GM04503 (cell line): ENCODE data around the gene WSCD1.
A peak's percentile ranks its signal among the peaks of the same experiment; 100 is the strongest.

Experiments
- DNase-seq: peaks from one replicate; pipeline ENCODE4 v3.0.0-alpha.2; 2012; ENCODE audit warnings: low read depth

Gene WSCD1

DNA sequence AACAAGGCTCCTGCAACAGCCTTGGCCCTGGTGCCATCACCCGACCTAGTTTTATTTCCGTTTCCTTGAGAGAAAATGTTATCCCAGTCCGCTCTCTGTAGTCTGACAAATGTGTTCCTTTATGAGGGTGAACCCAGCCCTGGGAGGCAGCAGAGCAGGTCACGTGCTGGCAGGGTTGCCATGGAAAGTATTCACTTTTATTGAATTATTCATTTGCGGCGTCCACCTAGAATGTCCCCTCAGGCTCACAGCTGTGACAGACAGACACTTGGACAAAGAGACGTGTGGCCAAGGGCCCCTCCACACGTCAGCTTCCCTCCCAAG, 90.0 kb downstream of the WSCD1 start:
- DNase-seq = no peak

DNA sequence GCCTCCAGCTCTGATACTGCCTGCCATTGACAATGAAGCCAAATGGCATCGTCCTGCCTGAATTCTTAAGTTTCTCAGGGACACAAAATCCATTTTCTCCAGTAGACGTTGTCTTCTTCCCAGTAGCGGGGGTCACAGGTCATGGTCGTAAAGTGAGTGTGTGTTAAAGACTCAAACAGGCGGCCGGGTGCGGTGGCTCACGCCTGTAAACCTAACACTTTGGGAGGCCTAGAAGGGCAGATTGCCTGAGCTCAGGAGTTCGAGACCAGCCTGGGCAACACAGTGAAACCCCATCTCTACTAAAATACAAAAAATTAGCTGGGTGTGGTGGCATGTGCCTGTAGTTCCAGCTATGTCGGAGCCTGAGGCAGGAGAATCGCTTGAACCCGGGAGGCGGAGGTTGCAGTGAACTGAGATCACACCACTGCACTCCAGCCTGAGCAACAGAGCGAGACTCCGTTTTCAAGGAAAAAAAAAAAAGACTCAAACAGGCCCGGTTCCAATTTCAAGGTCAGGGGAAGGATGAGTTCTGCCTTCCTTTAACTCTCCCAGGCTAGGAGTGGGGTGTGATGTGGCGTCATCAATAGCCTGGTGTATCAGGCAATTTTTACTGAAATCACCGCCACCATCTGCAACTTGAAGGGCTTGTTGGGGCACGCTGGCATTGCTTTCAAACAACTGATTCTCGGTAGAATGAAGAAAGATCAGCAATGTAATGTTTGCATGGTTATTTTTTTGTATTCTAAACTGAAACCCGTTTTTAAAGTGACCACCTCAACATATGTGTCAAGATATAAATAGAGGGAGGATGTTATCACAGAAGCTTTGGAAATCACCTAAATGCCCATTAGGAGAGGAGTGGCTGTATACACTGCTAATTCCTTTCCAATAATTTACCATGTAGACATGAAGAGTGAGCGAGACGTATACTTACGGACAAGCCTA, 91.0 kb downstream of the WSCD1 start:
- no peak for DNase-seq

- DNase-seq = no peak
These were observed 92.0 kb downstream of the WSCD1 start for GRCh38 chr17:6162216-6162615.

DNA sequence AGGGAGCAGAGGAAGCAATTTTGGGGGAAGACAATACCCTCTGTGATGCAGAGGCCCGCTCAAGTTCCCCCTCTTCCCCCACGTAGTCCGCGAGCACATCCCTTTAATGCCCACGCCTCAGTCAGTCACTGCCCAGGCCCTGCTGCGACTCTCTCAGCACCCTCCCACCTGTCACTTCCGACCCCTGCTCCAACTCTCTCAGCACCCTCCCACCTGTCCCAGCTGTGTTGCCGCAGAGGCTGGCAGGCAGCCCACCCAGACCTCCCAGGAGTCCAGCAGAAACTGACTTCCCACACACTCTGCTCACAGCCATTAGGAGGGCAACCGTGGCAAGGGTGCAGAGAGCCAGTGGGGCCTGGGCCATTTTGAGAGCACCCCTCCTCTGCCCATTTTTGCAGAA, 92.7 kb downstream of the WSCD1 start:
- DNase-seq = no peak

DNA sequence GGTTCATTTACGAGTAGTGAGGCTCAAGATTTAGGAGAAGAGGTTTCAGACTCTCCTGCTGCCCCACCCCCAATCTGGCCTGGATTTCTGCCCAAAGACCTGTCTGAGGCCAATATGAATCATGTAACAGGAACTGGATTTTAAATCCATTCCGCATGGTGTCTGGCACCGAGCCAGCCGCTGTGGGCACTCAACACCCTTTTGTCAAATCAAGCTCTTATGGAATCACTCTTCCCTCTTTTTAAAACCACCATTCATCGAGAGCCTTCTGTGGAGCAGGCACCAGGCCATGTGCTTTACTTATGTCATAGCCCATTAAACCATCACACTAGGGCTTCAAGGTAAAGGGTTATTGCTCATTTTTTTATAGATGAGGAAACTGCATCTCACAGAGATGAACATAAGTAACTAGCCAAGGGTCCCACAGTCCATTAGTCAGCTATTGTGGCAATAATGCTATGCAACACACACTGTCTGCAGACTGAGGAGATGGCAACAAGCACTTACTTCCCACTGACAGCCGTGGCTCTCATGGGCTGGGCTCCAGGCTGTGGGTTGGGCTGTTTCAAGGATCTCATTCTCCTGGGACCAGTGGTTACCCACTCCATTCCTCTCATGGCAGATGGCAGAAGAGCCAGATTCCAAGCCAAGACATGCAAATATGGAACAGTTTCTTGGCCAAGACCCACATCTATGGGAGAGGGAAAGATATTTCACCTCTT, 93.6 kb downstream of the WSCD1 start:
- peak; percentile 7 for DNase-seq

DNA sequence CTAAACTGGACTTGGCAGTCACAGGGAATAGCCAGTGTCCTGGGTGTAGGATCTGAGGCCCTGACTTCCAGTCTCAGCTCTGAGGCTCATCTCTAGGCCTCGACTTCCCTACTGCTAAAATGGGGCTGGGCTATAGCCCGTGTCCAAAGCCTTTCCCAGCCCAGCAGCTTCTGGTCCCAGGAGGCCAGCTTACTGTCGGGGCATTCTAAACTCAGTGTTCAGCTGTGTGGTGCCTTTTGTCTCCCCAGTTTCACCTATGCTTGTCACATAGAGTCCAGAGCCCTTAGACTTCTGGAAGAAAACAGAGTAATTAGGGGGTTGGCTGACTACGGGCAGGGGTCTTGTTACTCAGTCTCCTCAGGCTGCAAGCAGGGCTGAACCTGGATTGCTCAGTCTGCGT, 94.8 kb downstream of the WSCD1 start:
- DNase-seq = no peak

- DNase-seq = no peak
These were observed 95.6 kb downstream of the WSCD1 start for GRCh38 chr17:6165806-6166205.

DNA sequence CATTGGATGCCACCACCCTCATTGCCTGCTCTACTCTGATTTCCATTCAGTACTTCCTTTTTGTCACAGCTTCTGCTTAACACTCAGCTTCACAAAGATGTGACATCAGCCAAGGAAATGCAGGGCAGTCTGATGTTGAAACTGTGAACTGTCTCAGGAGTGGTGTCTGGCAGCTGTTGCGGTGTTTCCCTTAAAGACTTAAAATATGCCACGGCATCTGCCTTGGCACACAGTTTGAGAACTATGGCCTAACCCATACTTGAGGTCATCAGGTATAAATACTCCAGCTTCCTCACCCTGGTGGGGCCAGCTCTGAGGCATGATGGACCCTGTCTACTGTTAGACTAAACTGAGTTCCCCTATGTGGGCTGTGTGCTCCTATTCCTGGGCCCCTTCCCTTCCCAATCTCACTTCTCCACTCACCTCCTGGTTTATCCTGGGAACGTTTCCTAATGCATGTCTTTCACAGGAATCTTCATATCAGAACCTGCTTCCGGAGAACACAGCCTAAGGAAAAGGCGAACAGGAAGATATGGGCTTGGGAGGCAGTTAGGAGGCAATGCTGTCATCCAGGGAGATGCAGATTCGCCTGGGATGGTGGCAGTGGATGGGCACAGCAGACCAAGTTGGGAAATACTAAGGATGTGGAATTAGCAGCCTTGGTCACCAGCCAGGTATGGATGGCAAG, 96.5 kb downstream of the WSCD1 start:
- no peak for DNase-seq

- DNase-seq = no peak
These were observed 98.1 kb downstream of the WSCD1 start for GRCh38 chr17:6168296-6168695.

GRCh38 chr17:6170349-6170748, 100.2 kb downstream of the WSCD1 start:
- DNase-seq = no peak

GRCh38 chr17:6172642-6173330, 102.6 kb downstream of the WSCD1 start:
- no peak for DNase-seq

DNA sequence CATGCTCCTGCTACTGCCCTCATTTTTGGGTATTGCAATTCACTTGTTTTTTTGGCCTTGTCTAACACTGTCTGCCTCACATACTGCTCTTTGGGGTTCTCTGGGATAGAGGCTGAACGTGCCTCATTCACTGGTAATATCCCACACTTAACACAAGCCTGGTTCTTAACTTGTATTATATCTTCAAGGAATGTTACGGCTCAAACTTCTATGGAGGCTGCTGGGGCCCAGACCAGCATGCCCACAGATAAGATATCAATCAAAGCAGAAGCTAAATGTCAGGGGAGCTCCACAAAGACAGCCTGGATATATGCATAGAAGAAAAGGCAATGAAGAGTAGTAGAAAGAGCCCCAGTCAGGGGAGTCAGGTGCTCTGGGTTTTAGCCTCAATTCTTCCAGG, 103.5 kb downstream of the WSCD1 start:
- DNase-seq = no peak
